Astrocyte of the cerebellum (primary cell): ENCODE data around the gene ZFP92.

Experiments used
- DNase-seq: peaks from one replicate; pipeline ENCODE4 v3.0.0-alpha.2; 2011; ENCODE audit warnings: low read depth
- H3K4me3 ChIP-seq: 2 replicates; pipeline ENCODE4 v1.5.1; 2011; ENCODE audit warnings: mild to moderate bottlenecking, low read depth, low read length, moderate library complexity
- CTCF ChIP-seq: IDR thresholded peaks from 2 replicates; pipeline ENCODE4 v1.5.1; 2012; ENCODE audit warnings: low read length, low read depth, moderate library complexity, mild to moderate bottlenecking; ENCODE audit errors: missing control alignments
- in situ Hi-C: cut with HindIII; loops from 2 replicates; pipeline ENCODE4 v1.10.0; 2017; ENCODE audit warnings: low sequenced_read_pairs

Gene ZFP92

DNA sequence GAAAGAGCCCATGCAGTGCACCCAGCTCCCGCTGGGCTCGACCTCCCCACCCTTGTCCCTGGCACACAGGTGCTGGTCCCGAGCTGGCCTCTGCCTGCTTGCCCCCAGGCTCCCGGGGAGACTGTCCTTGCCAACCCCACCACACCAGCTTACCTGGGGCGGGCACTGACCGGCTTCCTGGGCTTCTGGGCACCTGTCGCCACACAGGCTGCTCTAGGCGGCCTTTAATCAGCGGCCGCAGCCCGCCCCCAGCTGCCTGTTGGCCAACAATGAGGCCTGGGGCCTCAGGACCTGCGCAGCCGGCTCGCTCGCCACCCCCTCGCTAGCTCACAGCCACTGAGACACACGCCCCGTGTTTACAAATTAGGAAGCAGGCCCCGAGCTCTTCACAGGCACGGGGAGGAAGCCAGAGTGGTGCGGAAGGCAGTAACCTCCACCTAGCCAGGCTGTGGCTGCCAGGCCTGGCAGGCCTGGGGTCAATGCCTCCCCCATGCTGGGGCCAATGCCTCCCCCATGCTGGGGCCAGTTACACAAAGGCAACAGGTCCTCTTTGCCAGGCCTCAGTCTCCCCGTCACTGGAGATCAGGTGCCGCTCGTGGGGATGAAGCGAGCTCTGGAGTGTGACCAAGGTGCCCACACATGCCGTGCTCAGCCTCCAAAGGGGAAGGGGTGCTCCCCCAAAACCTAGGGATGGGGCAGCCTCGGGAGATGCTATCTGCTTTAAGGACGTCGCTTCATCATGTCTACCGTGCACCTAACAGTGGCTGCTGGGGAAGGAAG lies 34.8 kb downstream of the ZFP92 start, which contains the start of gene TREX2:
Gene TREX2 (minus strand): TSS at position 201 of the 780 bp plus-strand sequence. CDS start 626 bp downstream, outside the sequence.
- no peak for TF ChIP-seq CTCF
- no peak for DNase-seq
- H3K4me3 ChIP-seq = no peak within 1 kb of the TSS
- in situ Hi-C loops = no loop called here

DNA sequence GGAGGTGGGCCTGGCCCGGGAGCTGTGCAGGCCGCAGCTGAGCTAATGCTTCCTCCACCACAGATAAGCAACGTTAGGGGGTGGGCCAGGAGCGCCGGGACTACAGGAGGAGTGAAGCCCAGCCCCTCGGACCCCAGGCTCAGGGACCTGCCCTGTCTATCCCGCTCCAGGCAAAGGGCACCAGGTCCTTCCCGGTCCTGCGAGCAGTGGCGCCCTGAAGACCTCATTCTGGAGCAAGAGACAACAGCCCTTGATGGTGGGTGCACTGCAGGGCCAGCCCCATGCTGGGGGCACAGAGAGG lies 35.3 kb downstream of the ZFP92 start:
- TF ChIP-seq CTCF = no peak
- in situ Hi-C loops = no loop called here
- H3K4me3 ChIP-seq = no peak overlapping the region
- DNase-seq = no peak

DNA sequence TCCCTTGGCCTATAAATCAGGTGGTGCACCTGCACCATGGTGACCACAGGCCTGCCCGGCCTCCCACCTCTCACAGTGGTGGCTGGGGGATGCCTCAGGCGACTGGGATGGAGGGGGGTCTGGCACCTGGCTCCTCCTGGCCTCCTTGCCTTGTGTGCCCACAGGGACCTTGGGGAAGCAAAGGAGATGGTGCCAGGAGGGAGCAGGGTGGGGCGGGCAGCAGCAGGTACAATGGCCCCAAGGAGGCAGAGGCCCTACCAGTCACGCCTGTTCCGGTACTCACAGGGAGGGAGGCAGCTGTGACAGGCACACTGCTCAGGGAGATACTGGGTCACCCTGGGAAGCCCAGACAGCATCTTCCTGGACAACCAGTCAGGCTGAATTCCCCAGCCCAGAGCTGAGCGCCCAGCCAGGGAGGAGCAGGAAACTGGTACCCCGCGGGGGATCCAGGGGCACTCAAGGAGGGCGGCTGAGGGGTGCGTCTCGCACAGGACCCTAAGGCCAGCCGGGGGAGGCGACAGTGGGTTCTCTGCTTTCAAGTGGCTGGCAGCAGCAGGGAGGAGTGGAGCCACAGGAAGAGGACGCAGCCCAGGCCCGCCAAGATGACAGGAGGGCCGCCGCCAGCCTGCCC lies 35.8 kb downstream of the ZFP92 start:
- H3K4me3 ChIP-seq = no peak overlapping the region
- no peak for TF ChIP-seq CTCF
- DNase-seq = no peak
- in situ Hi-C loops = no loop called here

- TF ChIP-seq CTCF = no peak
- in situ Hi-C loops = no loop called here
- H3K4me3 ChIP-seq = no peak overlapping the region
- no peak for DNase-seq
Observed at GRCh38 chrX:153447581-153447960, 36.3 kb downstream of the ZFP92 start.

DNA sequence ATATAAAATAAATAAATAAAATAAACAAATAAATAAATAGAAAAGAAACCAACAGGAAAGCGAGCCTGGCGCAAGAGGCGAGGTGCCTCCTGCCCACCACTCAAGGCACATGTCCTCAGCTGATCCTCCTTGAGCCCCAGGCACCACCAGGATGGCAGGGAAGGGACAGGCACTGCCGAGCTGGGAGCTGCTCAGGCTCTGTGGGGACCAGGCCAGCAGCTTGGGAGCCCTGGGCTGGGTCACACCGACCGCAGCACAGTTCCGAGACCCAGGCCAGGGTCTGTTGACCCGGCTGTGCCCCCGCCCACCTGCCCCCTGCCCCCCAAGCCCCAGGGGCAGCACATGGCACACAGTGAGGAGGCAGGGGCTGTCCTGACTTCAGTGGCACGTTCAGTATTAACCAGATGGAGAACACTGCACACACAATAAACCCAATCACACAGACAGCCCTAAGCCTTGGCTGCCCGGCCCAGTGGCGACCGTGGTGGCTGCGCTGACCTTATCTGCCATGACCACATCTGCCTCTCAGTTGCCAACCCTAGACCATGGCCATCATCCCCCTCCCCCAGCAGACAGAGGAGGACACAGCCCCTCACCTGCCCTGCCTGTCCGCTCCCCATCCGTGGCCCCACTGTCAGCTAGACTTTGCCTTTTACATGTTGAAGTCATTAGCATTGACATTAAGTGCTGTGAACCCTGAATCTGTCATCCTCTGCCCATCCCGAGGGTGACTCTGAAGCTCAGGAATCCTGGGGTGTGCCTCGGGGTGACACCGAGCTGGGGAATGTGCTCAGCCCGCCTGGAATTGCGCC lies 37.5 kb downstream of the ZFP92 start:
- no peak for TF ChIP-seq CTCF
- no peak overlapping the region for H3K4me3 ChIP-seq
- no peak for DNase-seq
- in situ Hi-C loops = no loop called here

DNA sequence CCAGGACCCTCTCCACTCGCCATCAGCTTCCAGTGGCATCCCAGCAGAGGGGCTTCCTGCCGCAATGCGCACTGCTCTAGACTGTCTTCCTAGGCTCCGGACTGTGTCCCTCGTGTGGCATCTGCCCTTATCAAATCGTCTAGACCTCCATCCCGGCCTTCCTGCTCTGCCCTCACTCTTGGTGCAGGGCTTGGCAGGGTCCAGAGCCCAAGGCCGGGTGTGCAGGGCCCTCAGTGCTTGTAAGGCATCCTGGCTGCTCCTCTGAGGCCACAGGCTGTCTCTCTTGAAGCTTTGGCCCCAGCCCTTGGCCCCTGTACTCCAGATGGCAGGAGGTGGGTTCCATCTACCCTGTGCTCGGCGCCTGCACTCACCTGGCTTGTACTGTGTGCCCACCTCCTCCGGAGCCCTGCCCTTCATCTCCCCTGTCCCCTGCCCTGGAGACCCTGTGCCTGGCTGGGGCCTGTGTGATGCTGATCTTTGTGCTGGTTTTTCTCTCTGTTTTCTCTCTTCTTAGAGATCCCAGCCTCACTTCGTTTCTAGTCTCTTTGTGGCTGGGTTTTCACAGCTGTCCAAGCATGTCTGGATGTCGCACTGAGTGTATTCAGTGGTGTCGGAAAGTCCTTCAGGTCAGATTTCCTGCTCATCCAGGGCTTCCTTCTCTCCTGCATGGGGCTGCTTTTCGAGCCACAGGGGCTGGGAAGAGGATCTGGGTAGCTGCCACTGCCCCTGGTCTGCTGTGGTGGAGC lies 38.3 kb downstream of the ZFP92 start:
- no peak for TF ChIP-seq CTCF

More for the DNA sequence above, 38.3 kb downstream of the ZFP92 start:
- DNase-seq = no peak
- in situ Hi-C loops = no loop called here
- no peak overlapping the region for H3K4me3 ChIP-seq
